GM19324 (cell line): ENCODE results near the gene MAP3K1.

ENCODE experiments used
- ATAC-seq: cut with Tn5 transposase; IDR thresholded peaks from one replicate; pipeline ENCODE4 v1.9.1; 2021; ENCODE audit warnings: mild to moderate bottlenecking, moderate library complexity; ENCODE audit not compliant: unreplicated experiment, low FRiP score

The MAP3K1 gene

GRCh38 chr5:56845277-56845676, 29.9 kb downstream of the MAP3K1 start:
- no peak for ATAC-seq

GRCh38 chr5:56845904-56846480, 30.6 kb downstream of the MAP3K1 start:
- ATAC-seq = no peak

- ATAC-seq = no peak
These were observed 32.9 kb downstream of the MAP3K1 start for GRCh38 chr5:56848206-56848605.

GRCh38 chr5:56849671-56850070, 34.3 kb downstream of the MAP3K1 start:
- no peak for ATAC-seq

- ATAC-seq = no peak
These were observed 35.1 kb downstream of the MAP3K1 start for GRCh38 chr5:56850423-56850822.

- ATAC-seq = no peak
These were observed 36.1 kb downstream of the MAP3K1 start for GRCh38 chr5:56851258-56851941.

GRCh38 chr5:56852228-56853000, 37.1 kb downstream of the MAP3K1 start:
- no peak for ATAC-seq

- no peak for ATAC-seq
These were observed 38.3 kb downstream of the MAP3K1 start for GRCh38 chr5:56853698-56854097.

GRCh38 chr5:56854920-56855319, 39.6 kb downstream of the MAP3K1 start:
- no peak for ATAC-seq

- ATAC-seq = no peak
These were observed 41.3 kb downstream of the MAP3K1 start for GRCh38 chr5:56856541-56857178.

GRCh38 chr5:56858777-56859442, 43.6 kb downstream of the MAP3K1 start:
- ATAC-seq = no peak

GRCh38 chr5:56861893-56862485, 46.6 kb downstream of the MAP3K1 start:
- ATAC-seq = no peak

GRCh38 chr5:56862909-56863308, 47.6 kb downstream of the MAP3K1 start:
- no peak for ATAC-seq

- ATAC-seq = no peak
These were observed 56.4 kb downstream of the MAP3K1 start for GRCh38 chr5:56871777-56872176.

GRCh38 chr5:56873056-56873455, 57.7 kb downstream of the MAP3K1 start:
- no peak for ATAC-seq

GRCh38 chr5:56876327-56876726, 61.0 kb downstream of the MAP3K1 start:
- ATAC-seq = no peak

- ATAC-seq = no peak
These were observed 66.2 kb downstream of the MAP3K1 start for GRCh38 chr5:56881571-56881970.

- ATAC-seq = no peak
These were observed 78.1 kb downstream of the MAP3K1 start for GRCh38 chr5:56893251-56893951.

GRCh38 chr5:56896763-56897162, 81.4 kb downstream of the MAP3K1 start:
- ATAC-seq = no peak

- no peak for ATAC-seq
These were observed 82.9 kb downstream of the MAP3K1 start for GRCh38 chr5:56898213-56898612.
